Liver (tissue), 9 donors: ENCODE results near the gene CRB1. TPM values are rescaled to one million over a fixed set of nuclear protein-coding genes. Genes with fewer than 3 reads are reported as not detected.

Experiments
- DNase-seq: peaks from one replicate; pipeline ENCODE4 v3.0.0-alpha.2; 2017; ENCODE audit warnings: low spot score
- H3K27ac ChIP-seq, 2 donors: one replicate each; pipeline ENCODE4 v1.7.0; 2013; ENCODE audit warnings: inconsistent platforms in 2 of 2, low read length in 2 of 2, control low read depth in 1 of 2, low read depth in 1 of 2, mild to moderate bottlenecking in 1 of 2
- H3K27me3 ChIP-seq, 4 donors: one replicate each; pipeline versions ENCODE4 v1.6.1 to v1.7.0; 2013; ENCODE audit warnings: low read length in 3 of 4, inconsistent platforms in 1 of 4, mild to moderate bottlenecking in 1 of 4, moderate library complexity in 1 of 4; ENCODE audit not compliant: control insufficient read depth in 4 of 4, insufficient read depth in 4 of 4
- H3K36me3 ChIP-seq, 4 donors: one replicate each; pipeline versions ENCODE4 v1.6.1 to v1.7.0; 2013; ENCODE audit warnings: low read length in 3 of 4, mild to moderate bottlenecking in 3 of 4, low read depth in 1 of 4, moderate library complexity in 1 of 4; ENCODE audit not compliant: control insufficient read depth in 4 of 4, insufficient read depth in 3 of 4
- H3K4me1 ChIP-seq, 4 donors: one replicate each; pipeline versions ENCODE4 v1.6.1 to v1.7.0; 2013; ENCODE audit warnings: low read length in 3 of 4, mild to moderate bottlenecking in 3 of 4, moderate library complexity in 1 of 4; ENCODE audit not compliant: control insufficient read depth in 4 of 4, insufficient read depth in 4 of 4
- H3K4me3 ChIP-seq, 3 donors: one replicate each; pipeline versions ENCODE4 v1.6.1 to v1.7.0; 2013; ENCODE audit warnings: low read length in 3 of 3, control low read depth in 1 of 3, low read depth in 1 of 3, mild to moderate bottlenecking in 1 of 3
- H3K9ac ChIP-seq, 2 donors: one replicate each; pipeline ENCODE4 v1.7.0; 2013; ENCODE audit warnings: low read length in 2 of 2, mild to moderate bottlenecking in 2 of 2, moderate library complexity in 2 of 2, control low read depth in 1 of 2, low read depth in 1 of 2
- H3K9me3 ChIP-seq, 4 donors: one replicate each; pipeline versions ENCODE4 v1.6.1 to v1.7.0; 2013; ENCODE audit warnings: low read length in 3 of 4; ENCODE audit not compliant: control insufficient read depth in 4 of 4
- EGR1 ChIP-seq, 2 donors: IDR thresholded peaks; 2 replicates each; pipeline ENCODE4 v1.6.1; 2016 to 2018; ENCODE audit warnings: antibody characterized with exemption in 2 of 2, low read depth in 2 of 2
- FOXA1 ChIP-seq: IDR thresholded peaks from 2 replicates; pipeline ENCODE4 v1.6.1; 2016; ENCODE audit warnings: antibody characterized with exemption
- FOXA2 ChIP-seq: IDR thresholded peaks from 2 replicates; pipeline ENCODE4 v1.6.1; 2016; ENCODE audit warnings: antibody characterized with exemption
- GABPA ChIP-seq, 2 donors: IDR thresholded peaks in 1 of 2; conservative IDR thresholded peaks in 1 of 2; 2 replicates each; pipeline ENCODE4 v1.6.1; 2016; ENCODE audit warnings: antibody characterized with exemption in 2 of 2, mild to moderate bottlenecking in 1 of 2, moderate library complexity in 1 of 2
- HNF4A ChIP-seq, 2 donors: conservative IDR thresholded peaks; 2 replicates each; pipeline ENCODE4 v1.6.1; 2016; ENCODE audit warnings: antibody characterized with exemption in 2 of 2, mild to moderate bottlenecking in 2 of 2
- HNF4G ChIP-seq: IDR thresholded peaks from 2 replicates; pipeline ENCODE4 v1.6.1; 2016; ENCODE audit warnings: antibody characterized with exemption
- JUND ChIP-seq, 2 donors: IDR thresholded peaks; 2 replicates each; pipeline ENCODE4 v1.6.1; 2016; ENCODE audit warnings: antibody characterized with exemption in 2 of 2
- NR2F2 ChIP-seq: IDR thresholded peaks from 2 replicates; pipeline ENCODE4 v1.6.1; 2016; ENCODE audit warnings: antibody characterized with exemption
- RAD21 ChIP-seq, 2 donors: IDR thresholded peaks; 2 replicates each; pipeline ENCODE4 v1.6.1; 2016; ENCODE audit warnings: antibody characterized with exemption in 2 of 2, mild to moderate bottlenecking in 2 of 2
- RXRA ChIP-seq, 2 donors: IDR thresholded peaks; 2 replicates each; pipeline ENCODE4 v1.6.1; 2017 to 2018; ENCODE audit warnings: antibody characterized with exemption in 2 of 2, mild to moderate bottlenecking in 1 of 2
- SP1 ChIP-seq: IDR thresholded peaks from 2 replicates; pipeline ENCODE4 v1.6.1; 2018; ENCODE audit warnings: antibody characterized with exemption, mild to moderate bottlenecking
- TAF1 ChIP-seq: conservative IDR thresholded peaks from 2 replicates; pipeline ENCODE4 v1.6.1; 2016; ENCODE audit warnings: antibody characterized with exemption, mild to moderate bottlenecking
- YY1 ChIP-seq: IDR thresholded peaks from 2 replicates; pipeline ENCODE4 v1.6.1; 2016; ENCODE audit warnings: antibody characterized with exemption, mild to moderate bottlenecking
- WGBS: extraction: QIAGEN DNeasy Blood & Tissue Kit; methylation state at CpG from one replicate; pipeline ENCODE4 v1.1.7; 2013; 5-methylcytosine and 5-hydroxymethylcytosine counted together
- polyA plus RNA-seq, 2 donors: library from polyadenylated mRNA; stranded (reverse) in 1 of 2; unstranded in 1 of 2; fragments of 200-250 nt in 1 of 2; fragments of >200 nt in 1 of 2; fragmentation: Nextera tagmentation in 1 of 2; extraction: Ambion mirVana in 1 of 2; gene quantifications; one replicate each; pipeline versions ENCODE4 v1.2.1 to v1.2.3, GENCODE V29; 2013 to 2015
- total RNA-seq, 2 donors: library from RNA; depleted of rRNA; stranded (reverse); fragments of >200 nt; gene quantifications; one replicate each; pipeline ENCODE4 v1.2.3, GENCODE V29; 2014
- TF ChIP-seq, protein P1 (sequence below): fragments of 150-350 bp; IDR thresholded peaks from 2 replicates; pipeline ENCODE4 v1.5.1; 2017; ENCODE audit warnings: improper control_type of control experiment, low read depth, low read length; ENCODE audit not compliant: missing input control
- TF ChIP-seq, protein P2 (sequence below): IDR thresholded peaks from 2 replicates; pipeline ENCODE4 v1.6.1; 2016; ENCODE audit warnings: antibody characterized with exemption
- TF ChIP-seq, protein P3 (sequence below): IDR thresholded peaks from 2 replicates; pipeline ENCODE4 v1.6.1; 2016; ENCODE audit warnings: antibody characterized with exemption, mild to moderate bottlenecking
- TF ChIP-seq, protein P4 (sequence below): IDR thresholded peaks from 2 replicates; pipeline ENCODE4 v1.6.1; 2016; ENCODE audit warnings: antibody characterized with exemption
- donor health status: healthy.
- donor health status: healthy.
- donor health status: healthy.
- donor health status: healthy.
- donor health status: healthy.

The CRB1 gene
- total and polyA plus RNA-seq, 4 donors, result 5.1 TPM; not detected in 3

DNA sequence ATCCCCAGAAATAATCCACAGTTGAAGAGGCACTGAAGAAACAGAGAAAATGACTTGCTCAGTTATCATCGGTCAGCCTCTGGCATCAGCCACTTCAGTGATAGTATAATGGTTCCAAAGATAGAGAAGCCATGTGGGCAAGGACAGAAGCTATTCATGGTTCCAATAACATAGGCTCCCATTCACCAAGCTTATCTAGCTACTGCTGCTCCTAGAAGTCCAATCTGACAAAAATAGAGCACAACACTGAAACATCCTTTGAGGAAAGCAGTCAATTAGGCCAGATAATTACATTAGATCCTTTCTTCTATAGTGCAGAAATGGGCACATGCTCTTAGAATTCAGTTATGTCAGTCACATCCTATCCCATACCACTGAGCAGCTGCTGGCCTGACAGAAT lies 33.5 kb upstream of the CRB1 start (continued):
- TF ChIP-seq FOXA2, result no peak
- TF ChIP-seq JUND (IDR thresholded peaks at IDR 0.05), result no peak

DNA sequence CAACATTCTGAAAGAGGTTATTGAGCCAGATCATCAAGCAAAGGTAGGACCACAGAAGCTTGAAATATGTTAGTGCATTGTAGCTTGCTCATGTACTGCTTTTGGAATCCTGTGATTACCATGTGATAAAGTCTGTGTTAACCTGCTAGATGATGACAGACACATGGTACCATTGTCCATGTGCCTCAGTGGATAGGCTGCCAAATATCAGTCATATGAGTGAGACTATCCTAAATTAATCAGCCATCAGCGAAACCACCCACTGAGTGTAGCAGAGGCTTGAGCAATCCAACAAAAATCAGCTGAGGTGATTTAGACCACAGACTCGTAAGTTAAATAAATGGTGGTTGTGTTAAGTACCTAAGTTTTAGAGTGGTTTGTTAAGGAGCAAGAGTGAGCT lies 32.7 kb upstream of the CRB1 start:
- no peak overlapping the region for H3K4me3 ChIP-seq
- no peaks in the 10 kb centered on the region for H3K9me3 ChIP-seq
- DNase-seq, result no peak
- WGBS, result 89% methylated on average over 2 of the region's 2 CpGs
- no peaks in the 10 kb centered on the region for H3K36me3 ChIP-seq
- H3K9ac ChIP-seq, result no peak overlapping the region
- no peak overlapping the region for H3K27ac ChIP-seq
- no peaks in the 10 kb centered on the region for H3K27me3 ChIP-seq
- TF ChIP-seq, protein P1, sequence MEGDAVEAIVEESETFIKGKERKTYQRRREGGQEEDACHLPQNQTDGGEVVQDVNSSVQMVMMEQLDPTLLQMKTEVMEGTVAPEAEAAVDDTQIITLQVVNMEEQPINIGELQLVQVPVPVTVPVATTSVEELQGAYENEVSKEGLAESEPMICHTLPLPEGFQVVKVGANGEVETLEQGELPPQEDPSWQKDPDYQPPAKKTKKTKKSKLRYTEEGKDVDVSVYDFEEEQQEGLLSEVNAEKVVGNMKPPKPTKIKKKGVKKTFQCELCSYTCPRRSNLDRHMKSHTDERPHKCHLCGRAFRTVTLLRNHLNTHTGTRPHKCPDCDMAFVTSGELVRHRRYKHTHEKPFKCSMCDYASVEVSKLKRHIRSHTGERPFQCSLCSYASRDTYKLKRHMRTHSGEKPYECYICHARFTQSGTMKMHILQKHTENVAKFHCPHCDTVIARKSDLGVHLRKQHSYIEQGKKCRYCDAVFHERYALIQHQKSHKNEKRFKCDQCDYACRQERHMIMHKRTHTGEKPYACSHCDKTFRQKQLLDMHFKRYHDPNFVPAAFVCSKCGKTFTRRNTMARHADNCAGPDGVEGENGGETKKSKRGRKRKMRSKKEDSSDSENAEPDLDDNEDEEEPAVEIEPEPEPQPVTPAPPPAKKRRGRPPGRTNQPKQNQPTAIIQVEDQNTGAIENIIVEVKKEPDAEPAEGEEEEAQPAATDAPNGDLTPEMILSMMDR, result no peak
- TF ChIP-seq FOXA2, result no peak
- no peak for TF ChIP-seq RXRA (IDR thresholded peaks at IDR 0.05)
- TF ChIP-seq, protein P2, sequence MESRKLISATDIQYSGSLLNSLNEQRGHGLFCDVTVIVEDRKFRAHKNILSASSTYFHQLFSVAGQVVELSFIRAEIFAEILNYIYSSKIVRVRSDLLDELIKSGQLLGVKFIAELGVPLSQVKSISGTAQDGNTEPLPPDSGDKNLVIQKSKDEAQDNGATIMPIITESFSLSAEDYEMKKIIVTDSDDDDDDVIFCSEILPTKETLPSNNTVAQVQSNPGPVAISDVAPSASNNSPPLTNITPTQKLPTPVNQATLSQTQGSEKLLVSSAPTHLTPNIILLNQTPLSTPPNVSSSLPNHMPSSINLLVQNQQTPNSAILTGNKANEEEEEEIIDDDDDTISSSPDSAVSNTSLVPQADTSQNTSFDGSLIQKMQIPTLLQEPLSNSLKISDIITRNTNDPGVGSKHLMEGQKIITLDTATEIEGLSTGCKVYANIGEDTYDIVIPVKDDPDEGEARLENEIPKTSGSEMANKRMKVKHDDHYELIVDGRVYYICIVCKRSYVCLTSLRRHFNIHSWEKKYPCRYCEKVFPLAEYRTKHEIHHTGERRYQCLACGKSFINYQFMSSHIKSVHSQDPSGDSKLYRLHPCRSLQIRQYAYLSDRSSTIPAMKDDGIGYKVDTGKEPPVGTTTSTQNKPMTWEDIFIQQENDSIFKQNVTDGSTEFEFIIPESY, result no peak
- TF ChIP-seq FOXA1, result no peak
- TF ChIP-seq TAF1, result no peak
- TF ChIP-seq GABPA (IDR thresholded peaks at IDR 0.05 in 1 of 2, conservative IDR thresholded peaks at IDR 0.05 in 1 of 2), result no peak
- TF ChIP-seq JUND (IDR thresholded peaks at IDR 0.05), result no peak
- no peak for TF ChIP-seq SP1
- no peak for TF ChIP-seq NR2F2
- TF ChIP-seq, protein P3, sequence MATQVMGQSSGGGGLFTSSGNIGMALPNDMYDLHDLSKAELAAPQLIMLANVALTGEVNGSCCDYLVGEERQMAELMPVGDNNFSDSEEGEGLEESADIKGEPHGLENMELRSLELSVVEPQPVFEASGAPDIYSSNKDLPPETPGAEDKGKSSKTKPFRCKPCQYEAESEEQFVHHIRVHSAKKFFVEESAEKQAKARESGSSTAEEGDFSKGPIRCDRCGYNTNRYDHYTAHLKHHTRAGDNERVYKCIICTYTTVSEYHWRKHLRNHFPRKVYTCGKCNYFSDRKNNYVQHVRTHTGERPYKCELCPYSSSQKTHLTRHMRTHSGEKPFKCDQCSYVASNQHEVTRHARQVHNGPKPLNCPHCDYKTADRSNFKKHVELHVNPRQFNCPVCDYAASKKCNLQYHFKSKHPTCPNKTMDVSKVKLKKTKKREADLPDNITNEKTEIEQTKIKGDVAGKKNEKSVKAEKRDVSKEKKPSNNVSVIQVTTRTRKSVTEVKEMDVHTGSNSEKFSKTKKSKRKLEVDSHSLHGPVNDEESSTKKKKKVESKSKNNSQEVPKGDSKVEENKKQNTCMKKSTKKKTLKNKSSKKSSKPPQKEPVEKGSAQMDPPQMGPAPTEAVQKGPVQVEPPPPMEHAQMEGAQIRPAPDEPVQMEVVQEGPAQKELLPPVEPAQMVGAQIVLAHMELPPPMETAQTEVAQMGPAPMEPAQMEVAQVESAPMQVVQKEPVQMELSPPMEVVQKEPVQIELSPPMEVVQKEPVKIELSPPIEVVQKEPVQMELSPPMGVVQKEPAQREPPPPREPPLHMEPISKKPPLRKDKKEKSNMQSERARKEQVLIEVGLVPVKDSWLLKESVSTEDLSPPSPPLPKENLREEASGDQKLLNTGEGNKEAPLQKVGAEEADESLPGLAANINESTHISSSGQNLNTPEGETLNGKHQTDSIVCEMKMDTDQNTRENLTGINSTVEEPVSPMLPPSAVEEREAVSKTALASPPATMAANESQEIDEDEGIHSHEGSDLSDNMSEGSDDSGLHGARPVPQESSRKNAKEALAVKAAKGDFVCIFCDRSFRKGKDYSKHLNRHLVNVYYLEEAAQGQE, result no peak
- TF ChIP-seq, protein P4, sequence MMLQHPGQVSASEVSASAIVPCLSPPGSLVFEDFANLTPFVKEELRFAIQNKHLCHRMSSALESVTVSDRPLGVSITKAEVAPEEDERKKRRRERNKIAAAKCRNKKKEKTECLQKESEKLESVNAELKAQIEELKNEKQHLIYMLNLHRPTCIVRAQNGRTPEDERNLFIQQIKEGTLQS, result no peak
- no peak for TF ChIP-seq HNF4G
- no peak for TF ChIP-seq HNF4A (conservative IDR thresholded peaks at IDR 0.05)
- TF ChIP-seq RAD21 (IDR thresholded peaks at IDR 0.05), result no peak
- no peak for TF ChIP-seq YY1
- no peak for TF ChIP-seq EGR1 (IDR thresholded peaks at IDR 0.05; ENCODE audit: low read depth in 2 of 2)
- H3K4me1 ChIP-seq, result no peaks in the 10 kb centered on the region
